Testis (tissue), 3 donors: ENCODE data around the gene ANKRD33B. TPM values are rescaled to one million over a fixed set of nuclear protein-coding genes. Genes with fewer than 3 reads are reported as not detected.
A peak's percentile ranks its signal among the peaks of the same experiment; 100 is the strongest.
"Not testable (repeated sequence)": the region's sequence is repeated elsewhere in the genome, so short reads cannot be mapped to it uniquely, and the experiment has no call there.

ENCODE experiments used
- DNase-seq: peaks from one replicate; pipeline ENCODE4 v3.0.0-alpha.2; 2019
- H3K27ac ChIP-seq, 2 donors: fragments of 200-600 bp; sonication (generic); one replicate each; pipeline ENCODE4 v1.5.1; 2019
- H3K27me3 ChIP-seq: fragments of 200-600 bp; sonication (generic); one replicate; pipeline ENCODE4 v1.5.1; 2019
- H3K36me3 ChIP-seq: fragments of 200-600 bp; sonication (generic); one replicate; pipeline ENCODE4 v1.5.1; 2017; ENCODE audit warnings: low read depth; ENCODE audit errors: missing control alignments
- H3K4me1 ChIP-seq: fragments of 200-600 bp; sonication (generic); one replicate; pipeline ENCODE4 v1.5.1; 2019
- H3K4me3 ChIP-seq, 2 donors: fragments of 200-600 bp; sonication (generic); one replicate each; pipeline ENCODE4 v1.5.1; 2017 to 2019
- H3K9me3 ChIP-seq: fragments of 200-600 bp; sonication (generic); one replicate; pipeline ENCODE4 v1.5.1; 2017
- POLR2A ChIP-seq: fragments of 450-650 bp; IDR thresholded peaks from one replicate; pipeline ENCODE4 v1.6.1; 2017; ENCODE audit warnings: antibody characterized with exemption, mild to moderate bottlenecking, moderate library complexity
- WGBS, 2 donors: methylation state at CpG; one replicate each; pipeline ENCODE4 v1.1.5; 2018; 5-methylcytosine and 5-hydroxymethylcytosine counted together
- intact Hi-C: fragments of 100-400 bp; cut with DNase I; formaldehyde crosslinking; loops from one replicate; pipeline ENCODE4 v1.15.1; 2023; ENCODE audit warnings: low total_unique reads
- polyA plus RNA-seq: library from polyadenylated mRNA; stranded (reverse); fragments of 350-450 nt; fragmentation: Illumina TruSeq; extraction: RNeasy Lipid Tissue Mini Kit (QIAGEN cat#74804); gene quantifications from one replicate; pipeline ENCODE4 v1.2.3, GENCODE V29; 2014; ENCODE audit warnings: low read depth, low replicate concordance; ENCODE audit not compliant: insufficient read depth
- total RNA-seq, 2 donors: library from RNA; depleted of rRNA; stranded (reverse); fragments of >200 nt; gene quantifications; one replicate each; pipeline ENCODE4 v1.2.3, GENCODE V29; 2016
- TF ChIP-seq, protein P1 (sequence below), 3 experiments: fragments of 450-650 bp in 2 of 3; fragments of 200-600 bp in 1 of 3; sonication (generic) in 1 of 3; IDR thresholded peaks; one replicate each; pipeline ENCODE4 v1.5.1; 2016 to 2019; ENCODE audit warnings: antibody characterized with exemption in 3 of 3, mild to moderate bottlenecking in 2 of 3, moderate library complexity in 1 of 3

ANKRD33B gene
- total and polyA plus RNA-seq, 3 donors from 2014 or later = 3.7 to 5.8 (median 5.6) TPM

DNA sequence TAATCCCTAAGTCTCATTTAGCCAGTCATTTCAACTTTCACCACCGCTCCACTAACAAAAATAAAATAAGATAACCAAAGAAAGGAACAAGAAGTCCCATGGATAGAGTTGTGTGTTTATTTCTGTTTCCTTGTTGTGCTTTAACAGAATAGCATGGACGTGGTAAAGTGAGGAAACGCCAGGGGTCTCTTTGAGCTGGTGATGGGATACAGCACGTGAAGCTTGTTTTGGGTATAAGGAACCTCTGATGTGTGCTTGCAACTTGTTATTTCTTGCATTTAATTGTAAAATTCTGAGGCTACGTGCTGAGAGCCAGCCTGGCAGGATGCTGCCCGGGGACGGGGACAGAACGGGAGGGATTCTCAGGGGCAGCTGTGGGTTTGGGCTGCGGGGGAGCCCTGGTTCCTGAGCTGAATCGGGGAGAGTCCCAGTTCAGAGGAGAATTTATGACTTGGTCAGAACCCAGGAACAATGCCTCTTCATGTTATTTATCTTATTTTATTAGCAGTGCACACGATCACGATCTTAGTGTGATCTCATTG lies 63.4 kb downstream of the ANKRD33B start:
- intact Hi-C loops = loop anchor here (5.0 kb wide), 1 partner anchor 170 kb away; no protein-coding TSS in a partner anchor
- 17 to 41% methylated on average over 12 of the region's 12 CpGs for WGBS, 2 donors
- H3K27me3 ChIP-seq = no peaks in the 10 kb centered on the region
- H3K4me1 ChIP-seq = peaks cover 6% of the 10 kb centered on the region
- TF ChIP-seq, protein P1, sequence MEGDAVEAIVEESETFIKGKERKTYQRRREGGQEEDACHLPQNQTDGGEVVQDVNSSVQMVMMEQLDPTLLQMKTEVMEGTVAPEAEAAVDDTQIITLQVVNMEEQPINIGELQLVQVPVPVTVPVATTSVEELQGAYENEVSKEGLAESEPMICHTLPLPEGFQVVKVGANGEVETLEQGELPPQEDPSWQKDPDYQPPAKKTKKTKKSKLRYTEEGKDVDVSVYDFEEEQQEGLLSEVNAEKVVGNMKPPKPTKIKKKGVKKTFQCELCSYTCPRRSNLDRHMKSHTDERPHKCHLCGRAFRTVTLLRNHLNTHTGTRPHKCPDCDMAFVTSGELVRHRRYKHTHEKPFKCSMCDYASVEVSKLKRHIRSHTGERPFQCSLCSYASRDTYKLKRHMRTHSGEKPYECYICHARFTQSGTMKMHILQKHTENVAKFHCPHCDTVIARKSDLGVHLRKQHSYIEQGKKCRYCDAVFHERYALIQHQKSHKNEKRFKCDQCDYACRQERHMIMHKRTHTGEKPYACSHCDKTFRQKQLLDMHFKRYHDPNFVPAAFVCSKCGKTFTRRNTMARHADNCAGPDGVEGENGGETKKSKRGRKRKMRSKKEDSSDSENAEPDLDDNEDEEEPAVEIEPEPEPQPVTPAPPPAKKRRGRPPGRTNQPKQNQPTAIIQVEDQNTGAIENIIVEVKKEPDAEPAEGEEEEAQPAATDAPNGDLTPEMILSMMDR (IDR thresholded peaks at IDR 0.05) = no peak
- no peak for TF ChIP-seq POLR2A
- H3K36me3 ChIP-seq = no peaks in the 10 kb centered on the region
- H3K27ac ChIP-seq = peak overlapping the region in 1 of 2 donors; percentile 46
- no peak overlapping the region for H3K4me3 ChIP-seq
- H3K9me3 ChIP-seq = no peaks in the 10 kb centered on the region
- no peak for DNase-seq

DNA sequence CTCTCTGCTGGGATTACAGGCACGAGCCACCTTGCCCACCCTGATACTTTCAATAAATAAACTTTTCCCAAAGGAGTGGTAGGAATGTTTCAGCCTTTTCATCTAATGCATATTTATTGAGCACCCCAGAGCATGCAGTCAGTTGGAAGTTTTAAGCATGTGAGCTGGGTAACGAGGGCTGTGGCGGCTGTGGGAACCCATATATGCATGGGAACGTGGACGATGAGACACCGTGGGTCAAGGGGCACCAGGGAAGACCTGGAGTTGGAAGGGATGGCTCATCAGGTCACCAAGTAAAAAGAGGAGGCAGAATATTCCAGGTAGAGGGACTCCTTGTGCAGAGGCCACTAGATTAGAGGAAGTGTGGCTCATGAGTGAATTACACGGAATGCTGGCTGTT lies 64.7 kb downstream of the ANKRD33B start:
- TF ChIP-seq, protein P1 (IDR thresholded peaks at IDR 0.05) = no peak
- no peak for TF ChIP-seq POLR2A
- WGBS, 2 donors = 86 to 91% methylated on average over 7 of the region's 7 CpGs
- Histone ChIP-seq H3K27ac (no peak overlapping the region), H3K4me3 (no peak overlapping the region), H3K4me1 (peaks cover 6% of the 10 kb centered on the region), H3K27me3 (no peaks in the 10 kb centered on the region), H3K36me3 (no peaks in the 10 kb centered on the region), H3K9me3 (no peaks in the 10 kb centered on the region)
- DNase-seq = no peak
- intact Hi-C loops = loop anchor here (5.0 kb wide), 1 partner anchor 171 kb away; no protein-coding TSS in a partner anchor

DNA sequence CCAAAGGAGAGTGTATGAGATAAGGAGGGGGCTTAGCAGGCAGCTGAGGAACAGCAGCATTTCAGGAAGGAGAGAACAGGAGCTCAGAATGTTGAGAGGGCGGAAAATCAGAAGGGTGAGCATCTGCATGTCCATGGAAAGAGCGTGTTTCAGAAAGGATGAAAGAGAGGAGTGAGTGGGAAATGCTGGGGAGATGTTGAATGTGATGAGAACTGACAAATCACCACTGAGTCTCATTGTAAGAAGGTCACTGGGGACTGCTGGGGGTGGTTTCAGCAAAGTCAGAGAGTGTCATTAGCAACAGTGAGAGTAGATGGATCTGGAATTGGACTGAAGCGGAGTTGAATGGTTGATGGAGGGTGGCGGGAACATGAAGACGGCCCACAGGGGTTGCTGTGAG lies 65.8 kb downstream of the ANKRD33B start:
- Histone ChIP-seq H3K9me3 (no peaks in the 10 kb centered on the region), H3K4me1 (peaks cover 6% of the 10 kb centered on the region), H3K4me3 (no peak overlapping the region), H3K27me3 (no peaks in the 10 kb centered on the region), H3K27ac (no peak overlapping the region), H3K36me3 (no peaks in the 10 kb centered on the region)
- 73 to 92% methylated on average over 5 of the region's 5 CpGs for WGBS, 2 donors
- no peak for TF ChIP-seq POLR2A
- TF ChIP-seq, protein P1 (IDR thresholded peaks at IDR 0.05) = no peak
- DNase-seq = no peak
- intact Hi-C loops = loop anchor here (5.0 to 10.0 kb wide), 2 partner anchors 172 to 345 kb away; no protein-coding TSS in a partner anchor

DNA sequence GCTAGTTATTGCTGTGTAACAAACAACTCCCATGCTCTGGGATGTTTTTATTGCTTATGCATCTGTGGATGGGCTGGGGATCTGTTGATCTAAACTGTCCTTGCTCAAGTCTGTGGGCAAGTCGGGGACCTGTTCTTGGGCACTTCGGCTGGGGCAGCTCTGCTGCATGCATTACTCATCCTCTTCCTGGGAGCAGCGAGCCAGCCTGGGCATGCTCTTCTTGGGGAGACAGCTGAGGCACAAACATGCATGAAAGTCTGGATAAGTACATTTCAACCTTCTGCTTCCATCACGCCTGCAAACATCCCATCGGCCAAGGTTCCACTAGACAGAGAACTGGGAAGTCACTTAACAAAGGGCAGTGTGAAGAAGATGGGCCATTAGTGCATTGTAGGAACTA lies 66.3 kb downstream of the ANKRD33B start:
- no peak for TF ChIP-seq POLR2A
- TF ChIP-seq, protein P1 (IDR thresholded peaks at IDR 0.05) = no peak
- no peaks in the 10 kb centered on the region for H3K36me3 ChIP-seq
- peaks cover 6% of the 10 kb centered on the region for H3K4me1 ChIP-seq
- no peak overlapping the region for H3K27ac ChIP-seq
- WGBS, 2 donors = 88 to 90% methylated on average over 5 of the region's 5 CpGs
- H3K9me3 ChIP-seq = no peaks in the 10 kb centered on the region
- H3K4me3 ChIP-seq = no peak overlapping the region
- DNase-seq = no peak
- H3K27me3 ChIP-seq = no peaks in the 10 kb centered on the region
- intact Hi-C loops = loop anchor here (10.0 kb wide), 1 partner anchor 345 kb away; no protein-coding TSS in a partner anchor

DNA sequence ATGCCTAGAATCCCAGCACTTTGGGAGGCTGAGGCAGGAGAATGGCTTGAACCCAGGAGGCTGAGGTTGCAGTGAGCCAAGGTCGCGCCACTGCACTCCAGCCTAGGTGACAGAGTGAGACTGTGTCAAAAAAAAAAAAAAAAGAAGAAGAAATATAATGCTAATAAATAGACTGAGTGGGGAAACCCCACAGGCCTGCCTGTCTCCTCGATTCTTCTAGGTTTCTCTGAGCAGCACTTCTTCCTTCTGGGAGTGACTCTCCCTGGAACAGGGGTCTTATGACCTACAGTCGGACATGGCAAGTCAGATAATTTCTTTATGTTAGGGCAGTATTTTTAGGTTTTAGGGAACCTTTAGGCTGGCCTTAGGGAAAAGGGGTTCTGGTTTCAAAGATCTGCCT lies 66.9 kb downstream of the ANKRD33B start:
- not testable (repeated sequence) for H3K9me3 ChIP-seq, H3K27me3 ChIP-seq, H3K4me3 ChIP-seq, H3K4me1 ChIP-seq, H3K27ac ChIP-seq, H3K36me3 ChIP-seq, DNase-seq
- intact Hi-C loops = loop anchor here (10.0 kb wide), 1 partner anchor 346 kb away; no protein-coding TSS in a partner anchor
- WGBS, 2 donors = 75 to 87% methylated on average over 4 of the region's 4 CpGs
